HL-60 (cell line): ENCODE results near the gene CDKN2AIPNL.

Experiments
- DNase-seq, 2 experiments: peaks; one replicate each; pipeline ENCODE4 v3.0.0-alpha.2; 2010 to 2020; ENCODE audit warnings: low read depth in 1 of 2, low spot score in 1 of 2
- H3K27ac ChIP-seq: fragments of 250-450 bp; sonication (Bioruptor Pico); replicated peaks from 2 replicates; pipeline ENCODE4 v1.5.1; 2020; ENCODE audit warnings: mild to moderate bottlenecking, moderate library complexity
- H3K27me3 ChIP-seq: fragments of 250-450 bp; sonication (Bioruptor Pico); 2 replicates; pipeline ENCODE4 v1.5.1; 2021; ENCODE audit warnings: mild to moderate bottlenecking, moderate library complexity; ENCODE audit not compliant: insufficient read depth, poor library complexity, severe bottlenecking
- H3K4me3 ChIP-seq: replicated peaks from 2 replicates; pipeline ENCODE4 v1.5.1; 2011; ENCODE audit warnings: mild to moderate bottlenecking, control low read depth, low read length; ENCODE audit not compliant: insufficient read depth
- CTCF ChIP-seq: IDR thresholded peaks from one replicate; pipeline ENCODE4 v1.5.1; 2011; ENCODE audit warnings: low read length, control low read depth, inconsistent platforms; ENCODE audit not compliant: insufficient read depth
- GABPA ChIP-seq: IDR thresholded peaks from 2 replicates; pipeline ENCODE4 v1.6.1; 2012; ENCODE audit warnings: low read depth
- POLR2AphosphoS5 ChIP-seq: IDR thresholded peaks from 2 replicates; pipeline ENCODE4 v1.6.1; 2012; ENCODE audit warnings: low read depth
- REST ChIP-seq: IDR thresholded peaks from 2 replicates; pipeline ENCODE4 v1.6.1; 2012; ENCODE audit warnings: low read depth; ENCODE audit not compliant: insufficient replicate concordance
- SPI1 ChIP-seq: IDR thresholded peaks from 2 replicates; pipeline ENCODE4 v1.6.1; 2012; ENCODE audit warnings: low read depth, mild to moderate bottlenecking, borderline replicate concordance

CDKN2AIPNL gene

DNA sequence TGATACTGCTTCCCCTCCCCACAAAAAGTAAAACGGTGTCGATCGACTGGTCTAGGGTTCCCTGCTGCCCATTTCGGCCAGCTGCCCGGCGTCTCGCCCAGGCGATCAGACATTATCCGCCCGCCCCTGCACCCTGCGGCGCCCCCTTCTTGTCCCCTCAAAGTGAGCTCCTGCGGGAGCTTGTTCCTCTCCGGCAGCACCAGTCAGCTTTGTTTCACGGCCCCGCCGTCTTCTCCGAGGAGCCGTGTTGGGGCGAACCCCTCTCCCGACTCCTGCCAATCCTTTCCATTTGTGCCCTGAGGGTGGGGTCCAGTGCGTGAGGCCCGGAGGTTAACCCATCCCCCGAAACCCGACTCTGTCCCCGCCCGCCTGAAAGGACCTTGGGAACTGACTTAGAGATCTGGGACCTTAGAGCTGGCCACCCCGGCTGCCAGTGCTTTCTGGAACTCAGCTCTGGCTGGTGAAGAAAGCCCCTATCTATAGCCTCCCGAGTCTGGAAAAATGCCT, 39.8 kb downstream of the CDKN2AIPNL start:
- peak overlapping the region; percentile 68 for H3K4me3 ChIP-seq
- peak overlapping the region; percentile 99 for H3K27ac ChIP-seq
- no peaks in the 10 kb centered on the region for H3K27me3 ChIP-seq
- TF ChIP-seq REST (no peak), CTCF (no peak), SPI1 (no peak), POLR2AphosphoS5 (no peak), GABPA (no peak)
- DNase-seq = peak in 1 of 2 experiments; percentile 11

GRCh38 chr5:134370871-134371833, 40.5 kb downstream of the CDKN2AIPNL start, which contains the start of gene UBE2B:
Gene UBE2B, plus strand, starts transcription at chr5:134371569. Its CDS starts 27 bp downstream, at chr5:134371596.
- H3K27me3 ChIP-seq = no peaks in the 10 kb centered on the region

More at GRCh38 chr5:134370871-134371833, 40.5 kb downstream of the CDKN2AIPNL start, which contains the start of gene UBE2B:
- DNase-seq = peak; percentile 92 to 95
- Histone ChIP-seq H3K27ac (peak within 1 kb of the TSS; percentile 99), H3K4me3 (peak within 1 kb of the TSS; percentile 68)
- TF ChIP-seq GABPA = no peak
- TF ChIP-seq CTCF = no peak
- TF ChIP-seq SPI1 = no peak
- TF ChIP-seq POLR2AphosphoS5 = peak; percentile 26
- no peak for TF ChIP-seq REST
